Endothelial cell of umbilical vein (primary cell): ENCODE data around the gene ABI3.
A peak's percentile ranks its signal among the peaks of the same experiment; 100 is the strongest.

ENCODE experiments used
- CTCF ChIP-seq, 2 donors: IDR thresholded peaks; 1 replicate in 1 of 2; 2 replicates in 1 of 2; pipeline ENCODE4 v1.5.1; 2011; ENCODE audit warnings: low read length in 2 of 2, mild to moderate bottlenecking in 2 of 2, moderate library complexity in 2 of 2, control low read depth in 1 of 2, inconsistent platforms in 1 of 2, low read depth in 1 of 2; ENCODE audit not compliant: insufficient read depth in 1 of 2; ENCODE audit errors: extremely low read depth in 1 of 2
- EZH2 ChIP-seq: IDR thresholded peaks from 2 replicates; pipeline ENCODE4 v1.6.1; 2012; ENCODE audit warnings: borderline replicate concordance, low read depth, mild to moderate bottlenecking, moderate library complexity, low read length, inconsistent platforms; ENCODE audit not compliant: severe bottlenecking
- GATA2 ChIP-seq: IDR thresholded peaks from 2 replicates; pipeline ENCODE4 v1.7.0; 2011; ENCODE audit warnings: low read depth, mild to moderate bottlenecking, moderate library complexity, mixed read lengths, low read length; ENCODE audit not compliant: insufficient read length, insufficient read depth
- JUN ChIP-seq: IDR thresholded peaks from 2 replicates; pipeline ENCODE4 v1.6.1; 2011; ENCODE audit warnings: borderline replicate concordance, low read depth; ENCODE audit not compliant: insufficient read length, insufficient read depth
- MAX ChIP-seq: IDR thresholded peaks from 2 replicates; pipeline ENCODE4 v1.6.1; 2011; ENCODE audit not compliant: insufficient read depth, insufficient read length
- MYC ChIP-seq: IDR thresholded peaks from one replicate; pipeline ENCODE4 v1.6.1; 2011; ENCODE audit warnings: mild to moderate bottlenecking, low read depth, low read length
- POLR2A ChIP-seq: IDR thresholded peaks from 2 replicates; pipeline ENCODE4 v1.6.1; 2012; ENCODE audit warnings: low read depth, mild to moderate bottlenecking, control low read depth, low read length
- POLR2AphosphoS5 ChIP-seq: IDR thresholded peaks from 2 replicates; pipeline ENCODE4 v1.6.1; 2012; ENCODE audit warnings: low read depth, mild to moderate bottlenecking, control low read depth, low read length, moderate library complexity; ENCODE audit not compliant: insufficient read depth

- TF ChIP-seq POLR2A (no peak), MAX (peak; percentile 72), CTCF (IDR thresholded peaks at IDR 0.05; ENCODE audit: extremely low read depth in 1 of 2, insufficient read depth in 1 of 2, low read depth in 1 of 2, low read length in 2 of 2) (peak; percentile 11 to 37), EZH2 (no peak), JUN (no peak), GATA2 (peak; percentile 38), MYC (no peak), POLR2AphosphoS5 (peak; percentile 56)
Observed at GRCh38 chr17:49191917-49192741, 18.4 kb upstream of the ABI3 start.
